DMS114 treated with DMSO at 0.1 percent for 48 hours (cell line): ENCODE measurements around the gene INPP5J.
"Not testable (repeated sequence)": the region's sequence is repeated elsewhere in the genome, so short reads cannot be mapped to it uniquely, and the experiment has no call there.

Experiments
- DNase-seq: peaks from one replicate; lab custom pipeline; 2025; ENCODE audit not compliant: unreplicated experiment; lab: John Stamatoyannopoulos, UW

Gene INPP5J

GRCh38 chr22:31143537-31143936 lies 20.8 kb downstream of the INPP5J start:
- DNase-seq: no peak

- no peak for DNase-seq
Observed at GRCh38 chr22:31144223-31144622, 21.5 kb downstream of the INPP5J start.

- no peak for DNase-seq
Observed at GRCh38 chr22:31148488-31148887, 25.7 kb downstream of the INPP5J start.

GRCh38 chr22:31148953-31149627 lies 26.3 kb downstream of the INPP5J start:
- peak; percentile 79 for DNase-seq

- peak; percentile 9 for DNase-seq
Observed at GRCh38 chr22:31150615-31151014, 27.8 kb downstream of the INPP5J start.

GRCh38 chr22:31151872-31152271 lies 29.1 kb downstream of the INPP5J start:
- no peak for DNase-seq

- no peak for DNase-seq
Observed at GRCh38 chr22:31153357-31153756, 30.6 kb downstream of the INPP5J start.

- no peak for DNase-seq
Observed at GRCh38 chr22:31154975-31155374, 32.2 kb downstream of the INPP5J start.

- DNase-seq: no peak
Observed at GRCh38 chr22:31155422-31155821, 32.7 kb downstream of the INPP5J start.

- no peak for DNase-seq
Observed at GRCh38 chr22:31160328-31160978, 37.7 kb downstream of the INPP5J start.

GRCh38 chr22:31161386-31161785 lies 38.6 kb downstream of the INPP5J start:
- DNase-seq: no peak

GRCh38 chr22:31162015-31162765 lies 39.4 kb downstream of the INPP5J start:
- no peak for DNase-seq

GRCh38 chr22:31170971-31171370 lies 48.2 kb downstream of the INPP5J start:
- no peak for DNase-seq

GRCh38 chr22:31171734-31172133 lies 49.0 kb downstream of the INPP5J start:
- not testable (repeated sequence) for DNase-seq

- DNase-seq: no peak
Observed at GRCh38 chr22:31173386-31174145, 50.8 kb downstream of the INPP5J start.

- no peak for DNase-seq
Observed at GRCh38 chr22:31176923-31177322, 54.2 kb downstream of the INPP5J start.

- no peak for DNase-seq
Observed at GRCh38 chr22:31177420-31178162, 54.8 kb downstream of the INPP5J start.

GRCh38 chr22:31178859-31179258 lies 56.1 kb downstream of the INPP5J start:
- DNase-seq: no peak

GRCh38 chr22:31179345-31179744 lies 56.6 kb downstream of the INPP5J start:
- no peak for DNase-seq

- DNase-seq: no peak
Observed at GRCh38 chr22:31184015-31184414, 61.2 kb downstream of the INPP5J start.
